ENCODE results near the gene ZGRF1.

DNA sequence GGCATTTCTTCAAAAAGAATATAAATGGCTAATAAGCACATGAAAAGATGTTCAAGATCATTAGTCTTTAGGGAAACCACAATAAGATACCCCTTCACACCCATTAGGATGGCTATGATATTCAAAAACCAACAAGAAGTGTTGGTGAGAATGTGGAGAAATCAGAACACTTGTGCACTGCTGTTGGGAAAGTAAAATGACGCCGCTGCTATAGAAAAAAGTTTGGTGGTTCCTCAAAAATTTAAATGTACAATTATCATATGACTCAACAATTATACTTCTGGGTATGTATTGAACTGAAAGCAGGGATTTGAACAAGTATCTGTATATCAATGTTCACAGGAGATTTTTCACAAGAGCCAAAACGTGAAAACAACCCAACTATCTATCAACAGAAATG, 91.4 kb downstream of the ZGRF1 start:
- TF ChIP-seq, protein P1, sequence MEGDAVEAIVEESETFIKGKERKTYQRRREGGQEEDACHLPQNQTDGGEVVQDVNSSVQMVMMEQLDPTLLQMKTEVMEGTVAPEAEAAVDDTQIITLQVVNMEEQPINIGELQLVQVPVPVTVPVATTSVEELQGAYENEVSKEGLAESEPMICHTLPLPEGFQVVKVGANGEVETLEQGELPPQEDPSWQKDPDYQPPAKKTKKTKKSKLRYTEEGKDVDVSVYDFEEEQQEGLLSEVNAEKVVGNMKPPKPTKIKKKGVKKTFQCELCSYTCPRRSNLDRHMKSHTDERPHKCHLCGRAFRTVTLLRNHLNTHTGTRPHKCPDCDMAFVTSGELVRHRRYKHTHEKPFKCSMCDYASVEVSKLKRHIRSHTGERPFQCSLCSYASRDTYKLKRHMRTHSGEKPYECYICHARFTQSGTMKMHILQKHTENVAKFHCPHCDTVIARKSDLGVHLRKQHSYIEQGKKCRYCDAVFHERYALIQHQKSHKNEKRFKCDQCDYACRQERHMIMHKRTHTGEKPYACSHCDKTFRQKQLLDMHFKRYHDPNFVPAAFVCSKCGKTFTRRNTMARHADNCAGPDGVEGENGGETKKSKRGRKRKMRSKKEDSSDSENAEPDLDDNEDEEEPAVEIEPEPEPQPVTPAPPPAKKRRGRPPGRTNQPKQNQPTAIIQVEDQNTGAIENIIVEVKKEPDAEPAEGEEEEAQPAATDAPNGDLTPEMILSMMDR (IDR thresholded peaks at IDR 0.05): no peak
- TF ChIP-seq POLR2A (IDR thresholded peaks at IDR 0.05): no peak
